Smooth muscle cell (in vitro differentiated cells): ENCODE data around the gene RPTOR. TPM values are rescaled to one million over a fixed set of nuclear protein-coding genes. Genes with fewer than 3 reads are reported as not detected.

Source experiments
- DNase-seq: peaks from one replicate; lab custom pipeline; 2025; ENCODE audit not compliant: unreplicated experiment; lab: John Stamatoyannopoulos, UW
- H2AFZ ChIP-seq: fragments of 200-600 bp; sonication (generic); 2 replicates; pipeline ENCODE4 v1.6.0; 2016; ENCODE audit warnings: antibody characterized with exemption, low read depth, mild to moderate bottlenecking
- H3F3A ChIP-seq: fragments of 200-600 bp; sonication (generic); 2 replicates; pipeline ENCODE4 v1.6.0; 2017; ENCODE audit warnings: antibody characterized with exemption, low read depth
- H3K27ac ChIP-seq: fragments of 200-600 bp; sonication (generic); 2 replicates; pipeline ENCODE4 v1.5.1; 2016; ENCODE audit warnings: low read depth, mild to moderate bottlenecking
- H3K27me3 ChIP-seq: fragments of 200-600 bp; sonication (generic); 2 replicates; pipeline ENCODE4 v1.6.1; 2016; ENCODE audit warnings: low read depth, mild to moderate bottlenecking
- H3K36me3 ChIP-seq: fragments of 200-600 bp; sonication (generic); 2 replicates; pipeline ENCODE4 v1.5.1; 2016; ENCODE audit warnings: low read depth
- H3K4me1 ChIP-seq: fragments of 200-600 bp; sonication (generic); 2 replicates; pipeline ENCODE4 v1.5.1; 2016; ENCODE audit warnings: low read depth
- H3K4me2 ChIP-seq: fragments of 200-600 bp; sonication (generic); 2 replicates; pipeline ENCODE4 v1.6.0; 2016; ENCODE audit warnings: mild to moderate bottlenecking
- H3K4me3 ChIP-seq: fragments of 200-600 bp; sonication (generic); 2 replicates; pipeline ENCODE4 v1.5.1; 2016; ENCODE audit warnings: mild to moderate bottlenecking
- H3K79me2 ChIP-seq: fragments of 200-600 bp; sonication (generic); 2 replicates; pipeline ENCODE4 v1.6.0; 2016; ENCODE audit warnings: low read depth, mild to moderate bottlenecking
- H3K9ac ChIP-seq: fragments of 200-600 bp; sonication (generic); 2 replicates; pipeline ENCODE4 v1.6.0; 2016; ENCODE audit warnings: low read depth
- H3K9me3 ChIP-seq: fragments of 200-600 bp; sonication (generic); replicated peaks from 2 replicates; pipeline ENCODE4 v1.5.1; 2016; ENCODE audit warnings: low read depth
- H4K20me1 ChIP-seq: fragments of 200-600 bp; sonication (generic); 2 replicates; pipeline ENCODE4 v1.6.0; 2016; ENCODE audit warnings: low read depth
- CTCF ChIP-seq: fragments of 200-600 bp; sonication (generic); IDR thresholded peaks from 2 replicates; pipeline ENCODE4 v1.5.1; 2017; ENCODE audit warnings: borderline replicate concordance, mild to moderate bottlenecking, antibody characterized with exemption; ENCODE audit not compliant: insufficient read depth, poor library complexity, severe bottlenecking
- WGBS: methylation state at CpG from one replicate; pipeline ENCODE4 v1.1.7; 2016; ENCODE audit warnings: low lambda C conversion rate; 5-methylcytosine and 5-hydroxymethylcytosine counted together
- polyA plus RNA-seq: library from polyadenylated mRNA; unstranded; fragments of >200 nt; fragmentation: Nextera tagmentation; extraction: Ambion mirVana; gene quantifications from 2 replicates; pipeline ENCODE4 v1.2.1, GENCODE V29; 2016
- total RNA-seq: library from RNA; depleted of rRNA; stranded (reverse); fragments of >200 nt; gene quantifications from 2 replicates; pipeline ENCODE4 v1.2.3, GENCODE V29; 2014

Gene RPTOR
- total and polyA plus RNA-seq, 2 experiments from 2014 or later = 10.6 to 12.2 TPM

GRCh38 chr17:81010935-81011334 is 466.3 kb downstream of the RPTOR start:
- no peaks in the 10 kb centered on the region for H4K20me1 ChIP-seq
- no peak overlapping the region for H2AFZ ChIP-seq
- no peak for DNase-seq
- H3K4me1 ChIP-seq = no peaks in the 10 kb centered on the region
- no peaks in the 10 kb centered on the region for H3F3A ChIP-seq
- H3K9ac ChIP-seq = no peak overlapping the region
- H3K4me2 ChIP-seq = no peak overlapping the region
- peaks cover 12% of the 10 kb centered on the region for H3K27me3 ChIP-seq
- no peaks in the 10 kb centered on the region for H3K36me3 ChIP-seq
- H3K9me3 ChIP-seq = peaks cover 3% of the 10 kb centered on the region
- no peak for TF ChIP-seq CTCF
- no peak overlapping the region for H3K4me3 ChIP-seq
- no peaks in the 10 kb centered on the region for H3K79me2 ChIP-seq
- no peak overlapping the region for H3K27ac ChIP-seq
- 93% methylated on average over 2 of the region's 2 CpGs for WGBS

DNA sequence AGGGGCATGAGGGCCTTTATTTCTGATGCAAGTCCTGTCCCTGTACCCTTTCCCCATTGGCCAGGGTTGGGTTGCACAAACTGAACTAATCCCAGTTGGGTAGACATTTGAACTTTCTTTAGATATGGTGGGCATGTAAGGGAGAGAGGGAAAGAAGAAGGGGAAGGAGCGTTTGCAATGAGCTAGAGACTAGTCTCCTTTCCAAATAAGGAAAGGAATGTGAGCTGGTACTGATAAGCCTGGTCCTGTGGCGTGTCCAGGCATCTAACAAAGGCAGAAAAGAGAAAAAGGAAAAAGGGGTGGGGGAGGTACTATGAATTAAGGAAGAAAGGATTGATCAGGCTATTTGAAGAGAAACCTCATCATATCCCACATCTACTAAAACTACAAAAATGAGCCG is 467.3 kb downstream of the RPTOR start:
- H3K4me1 ChIP-seq = no peaks in the 10 kb centered on the region
- peaks cover 3% of the 10 kb centered on the region for H3K9me3 ChIP-seq
- WGBS = 39% methylated on average over 3 of the region's 3 CpGs
- no peaks in the 10 kb centered on the region for H3K79me2 ChIP-seq
- no peak for DNase-seq
- no peak overlapping the region for H3K4me2 ChIP-seq
- no peak overlapping the region for H3K27ac ChIP-seq
- H3K9ac ChIP-seq = no peak overlapping the region
- peaks cover 4% of the 10 kb centered on the region for H3K27me3 ChIP-seq
- TF ChIP-seq CTCF = no peak
- no peak overlapping the region for H2AFZ ChIP-seq
- H3F3A ChIP-seq = no peaks in the 10 kb centered on the region
- no peak overlapping the region for H3K4me3 ChIP-seq
- no peaks in the 10 kb centered on the region for H3K36me3 ChIP-seq
- no peaks in the 10 kb centered on the region for H4K20me1 ChIP-seq

GRCh38 chr17:81012574-81013447 is 468.2 kb downstream of the RPTOR start:
- H3K27ac ChIP-seq = no peak overlapping the region
- no peaks in the 10 kb centered on the region for H3K79me2 ChIP-seq
- peaks cover 2% of the 10 kb centered on the region for H3F3A ChIP-seq
- 89% methylated on average over 13 of the region's 13 CpGs for WGBS
- H3K9me3 ChIP-seq = peaks cover 3% of the 10 kb centered on the region
- DNase-seq = no peak
- H3K27me3 ChIP-seq = no peaks in the 10 kb centered on the region
- H4K20me1 ChIP-seq = no peaks in the 10 kb centered on the region
- H3K4me1 ChIP-seq = peaks cover 4% of the 10 kb centered on the region
- no peaks in the 10 kb centered on the region for H3K36me3 ChIP-seq
- no peak for TF ChIP-seq CTCF
- no peak overlapping the region for H2AFZ ChIP-seq
- H3K4me3 ChIP-seq = no peak overlapping the region
- H3K9ac ChIP-seq = no peak overlapping the region
- no peak overlapping the region for H3K4me2 ChIP-seq

GRCh38 chr17:81013642-81014041 is 469.0 kb downstream of the RPTOR start:
- Histone ChIP-seq H3K27ac (no peak overlapping the region), H3K79me2 (no peaks in the 10 kb centered on the region), H3K4me2 (no peak overlapping the region), H3K9me3 (peaks cover 3% of the 10 kb centered on the region), H3K4me1 (peaks cover 12% of the 10 kb centered on the region), H3K9ac (no peak overlapping the region), H3F3A (peaks cover 10% of the 10 kb centered on the region), H3K36me3 (no peaks in the 10 kb centered on the region), H2AFZ (no peak overlapping the region), H4K20me1 (no peaks in the 10 kb centered on the region), H3K27me3 (no peaks in the 10 kb centered on the region), H3K4me3 (no peak overlapping the region)
- no peak for TF ChIP-seq CTCF
- WGBS = 86% methylated on average over 6 of the region's 6 CpGs
- no peak for DNase-seq
